Lung (tissue), 12 donors: ENCODE data around the gene CFAP53. TPM values are rescaled to one million over a fixed set of nuclear protein-coding genes. Genes with fewer than 3 reads are reported as not detected.

Experiments used
- ATAC-seq: fragments of 200-7000 bp; cut with Tn5 transposase; one replicate; pipeline ENCODE4 v1.9.1; 2020; ENCODE audit warnings: moderate number of reproducible peaks; ENCODE audit not compliant: insufficient read depth, low FRiP score
- DNase-seq, 3 donors: peaks; one replicate each; pipeline ENCODE4 v3.0.0-alpha.2; 2013 to 2017
- H3K27ac ChIP-seq, 2 donors: one replicate each; pipeline ENCODE4 v1.5.1; 2013; ENCODE audit warnings: mild to moderate bottlenecking in 2 of 2, moderate library complexity in 2 of 2, control low read depth in 1 of 2, inconsistent platforms in 1 of 2, low read depth in 1 of 2, low read length in 1 of 2
- H3K27me3 ChIP-seq, 3 donors: one replicate each; pipeline ENCODE4 v1.5.1; 2013; ENCODE audit warnings: low read length in 2 of 3; ENCODE audit not compliant: control insufficient read depth in 3 of 3, insufficient read depth in 3 of 3
- H3K36me3 ChIP-seq, 4 donors: one replicate each; pipeline ENCODE4 v1.5.1; 2013; ENCODE audit warnings: low read length in 4 of 4, mild to moderate bottlenecking in 1 of 4, moderate library complexity in 1 of 4; ENCODE audit not compliant: control insufficient read depth in 4 of 4, insufficient read depth in 4 of 4
- H3K4me1 ChIP-seq, 5 donors: one replicate each; pipeline ENCODE4 v1.5.1; 2013; ENCODE audit warnings: low read length in 5 of 5, mild to moderate bottlenecking in 2 of 5, moderate library complexity in 1 of 5; ENCODE audit not compliant: control insufficient read depth in 5 of 5, insufficient read depth in 5 of 5
- H3K4me3 ChIP-seq: one replicate; pipeline ENCODE4 v1.5.1; 2013; ENCODE audit warnings: mild to moderate bottlenecking, control low read depth, moderate library complexity
- H3K9ac ChIP-seq, 2 donors: one replicate each; pipeline ENCODE4 v1.5.1; 2013; ENCODE audit warnings: low read length in 2 of 2, control low read depth in 1 of 2; ENCODE audit not compliant: insufficient read depth in 1 of 2
- H3K9me3 ChIP-seq, 4 donors: one replicate each; pipeline ENCODE4 v1.5.1; 2013; ENCODE audit warnings: low read length in 3 of 4, mild to moderate bottlenecking in 1 of 4, moderate library complexity in 1 of 4; ENCODE audit not compliant: control insufficient read depth in 4 of 4, insufficient read depth in 3 of 4
- CTCF ChIP-seq: IDR thresholded peaks from 2 replicates; pipeline ENCODE4 v1.5.1; 2012; ENCODE audit warnings: mild to moderate bottlenecking; ENCODE audit errors: control extremely low read depth, extremely low read depth
- WGBS, 2 donors: extraction: QIAGEN DNeasy Blood & Tissue Kit; methylation state at CpG; one replicate each; pipeline ENCODE4 v1.1.7; 2013; 5-methylcytosine and 5-hydroxymethylcytosine counted together
- polyA plus RNA-seq, 2 donors: library from polyadenylated mRNA; stranded (reverse); fragments of 200-250 nt; gene quantifications; one replicate each; pipeline ENCODE4 v1.2.1, GENCODE V29; 2013
- total RNA-seq, 2 donors: library from RNA; depleted of rRNA in 1 of 2; stranded (reverse); fragments of >200 nt in 1 of 2; gene quantifications; one replicate each; pipeline ENCODE4 v1.2.1, GENCODE V29; 2014 to 2021
- donor health status: control.
- donor health status: control.
- donor health status: Bipolar disorder and iron deficiency.
- donor health status: healthy.
- donor health status: DM: yes; HTN: yes; CAD: no.

CFAP53 gene
- total and polyA plus RNA-seq, 4 donors: 5.0 to 7.1 (median 5.5) TPM

- TF ChIP-seq CTCF: no peak
- Histone ChIP-seq H3K9ac (no peak overlapping the region), H3K27me3 (peaks cover 5 to 24% (median 17%) of the 10 kb centered on the region in 3 donors), H3K36me3 (no peaks in the 10 kb centered on the region), H3K27ac (no peak overlapping the region), H3K4me1 (no peaks in the 10 kb centered on the region), H3K9me3 (no peaks in the 10 kb centered on the region), H3K4me3 (no peak overlapping the region)
- no peak for ATAC-seq
- WGBS, 2 donors: 85 to 91% methylated on average over 3 of the region's 3 CpGs
- DNase-seq: no peak
Observed at GRCh38 chr18:50187659-50188058, 78.6 kb downstream of the CFAP53 start.

GRCh38 chr18:50186385-50186784 is 79.9 kb downstream of the CFAP53 start:
- no peaks in the 10 kb centered on the region for H3K4me1 ChIP-seq
- TF ChIP-seq CTCF: no peak
- no peak for ATAC-seq
- H3K9me3 ChIP-seq: no peaks in the 10 kb centered on the region
- no peak overlapping the region for H3K4me3 ChIP-seq
- 59 to 88% methylated on average over 1 of the region's 1 CpG for WGBS, 2 donors
- H3K36me3 ChIP-seq: no peaks in the 10 kb centered on the region
- no peak overlapping the region for H3K27ac ChIP-seq
- peaks cover 5 to 18% (median 7%) of the 10 kb centered on the region in 3 donors for H3K27me3 ChIP-seq
- no peak overlapping the region for H3K9ac ChIP-seq
- DNase-seq: no peak

- Histone ChIP-seq H3K36me3 (no peaks in the 10 kb centered on the region), H3K9me3 (no peaks in the 10 kb centered on the region), H3K4me1 (no peaks in the 10 kb centered on the region), H3K27ac (no peak overlapping the region), H3K9ac (no peak overlapping the region), H3K4me3 (no peak overlapping the region), H3K27me3 (peaks cover 3 to 5% (median 3%) of the 10 kb centered on the region in 3 donors)
- DNase-seq (no peak), ATAC-seq (no peak)
- TF ChIP-seq CTCF: no peak
- 82 to 83% methylated on average over 5 of the region's 5 CpGs for WGBS, 2 donors
Observed at GRCh38 chr18:50183556-50183955, 82.7 kb downstream of the CFAP53 start.

GRCh38 chr18:50182511-50182910 is 83.8 kb downstream of the CFAP53 start:
- ATAC-seq (no peak), DNase-seq (no peak)
- H3K27ac ChIP-seq: no peak overlapping the region
- H3K9ac ChIP-seq: no peak overlapping the region
- no peaks in the 10 kb centered on the region for H3K9me3 ChIP-seq
- H3K4me1 ChIP-seq: peaks cover 0 to 8% (median 0%) of the 10 kb centered on the region in 5 donors
- H3K4me3 ChIP-seq: no peak overlapping the region
- WGBS, 2 donors: 52 to 78% methylated on average over 1 of the region's 1 CpG
- TF ChIP-seq CTCF: no peak
- H3K36me3 ChIP-seq: no peaks in the 10 kb centered on the region
- peaks cover 3 to 5% (median 3%) of the 10 kb centered on the region in 3 donors for H3K27me3 ChIP-seq
